ENCODE results near the gene KCND3.

KCND3 gene

DNA sequence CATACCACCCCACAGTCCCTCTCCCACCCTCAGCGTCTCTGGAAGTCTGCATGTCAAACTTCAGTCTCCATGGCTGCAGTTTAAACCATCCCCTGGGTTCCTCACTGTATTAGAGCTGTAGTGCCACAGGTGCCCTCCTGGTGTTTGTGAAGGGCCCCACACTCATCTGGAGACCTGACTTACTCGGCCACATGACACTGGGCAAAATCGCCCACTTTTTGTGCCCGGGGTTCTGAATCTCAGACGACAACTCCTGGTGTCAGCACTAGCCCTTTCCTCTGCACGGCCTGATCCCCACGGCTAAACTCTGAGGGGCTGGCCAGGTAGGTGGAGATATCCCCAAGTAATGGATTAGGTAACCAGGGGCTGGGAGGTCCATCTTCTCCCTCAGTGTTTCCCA, 256.8 kb downstream of the KCND3 start:
- no peak overlapping the region for H3K27ac Mint-ChIP-seq (ENCODE audit: low read depth)
- no peaks in the 10 kb centered on the region for H3K36me3 Mint-ChIP-seq (ENCODE audit: insufficient read depth)
- H3K9me3 Mint-ChIP-seq, result no peaks in the 10 kb centered on the region
- H3K27me3 Mint-ChIP-seq, result peaks cover 7% of the 10 kb centered on the region
- H3K4me1 Mint-ChIP-seq, result peaks cover 4% of the 10 kb centered on the region
- DNase-seq (ENCODE audit: low spot score in 2 of 2) (no peak), ATAC-seq (replicated peaks; ENCODE audit: extremely low read depth, poor library complexity, severe bottlenecking) (no peak)
- H3K4me3 Mint-ChIP-seq, result no peak overlapping the region

DNA sequence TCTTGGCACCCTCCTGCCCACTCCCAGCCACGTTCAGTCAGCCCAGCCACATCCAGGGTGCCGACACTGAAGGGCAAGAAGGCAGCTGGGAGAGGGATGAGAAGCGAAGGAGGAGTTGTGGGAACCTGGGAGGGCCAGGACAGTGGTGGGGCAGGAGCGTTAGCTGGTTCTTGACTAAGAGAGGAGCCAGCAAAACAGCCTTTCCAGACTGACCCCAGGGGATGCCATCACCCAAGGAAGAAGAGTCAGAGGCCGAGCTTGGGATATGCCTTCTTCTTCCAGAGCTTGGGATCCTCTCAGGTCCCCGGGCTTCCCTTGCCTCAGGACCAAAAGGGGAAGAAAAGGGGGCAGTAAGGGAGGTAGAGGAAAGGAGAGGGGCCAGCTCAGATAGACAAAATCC, 257.5 kb downstream of the KCND3 start:
- no peak overlapping the region for H3K27ac Mint-ChIP-seq (ENCODE audit: low read depth)

GRCh38 chr1:111730706-111731105, 258.8 kb downstream of the KCND3 start:
- Mint-ChIP-seq H3K27ac (ENCODE audit: low read depth) (no peak overlapping the region), H3K27me3 (no peaks in the 10 kb centered on the region), H3K36me3 (ENCODE audit: insufficient read depth) (no peaks in the 10 kb centered on the region), H3K9me3 (no peaks in the 10 kb centered on the region), H3K4me3 (no peak overlapping the region), H3K4me1 (no peaks in the 10 kb centered on the region)
- ATAC-seq (replicated peaks; ENCODE audit: extremely low read depth, poor library complexity, severe bottlenecking) (no peak), DNase-seq (ENCODE audit: low spot score in 2 of 2) (no peak)

More for the DNA sequence above, 257.5 kb downstream of the KCND3 start:
- Mint-ChIP-seq H3K9me3 (no peaks in the 10 kb centered on the region), H3K27me3 (no peaks in the 10 kb centered on the region), H3K4me3 (no peak overlapping the region), H3K4me1 (no peaks in the 10 kb centered on the region), H3K36me3 (ENCODE audit: insufficient read depth) (no peaks in the 10 kb centered on the region)
- ATAC-seq (replicated peaks; ENCODE audit: extremely low read depth, poor library complexity, severe bottlenecking) (no peak), DNase-seq (ENCODE audit: low spot score in 2 of 2) (no peak)

- Mint-ChIP-seq H3K27ac (ENCODE audit: low read depth) (no peak overlapping the region), H3K27me3 (no peaks in the 10 kb centered on the region), H3K4me1 (no peaks in the 10 kb centered on the region), H3K4me3 (no peak overlapping the region), H3K9me3 (no peaks in the 10 kb centered on the region), H3K36me3 (ENCODE audit: insufficient read depth) (no peaks in the 10 kb centered on the region)
- DNase-seq (ENCODE audit: low spot score in 2 of 2) (no peak), ATAC-seq (replicated peaks; ENCODE audit: extremely low read depth, poor library complexity, severe bottlenecking) (no peak)
These were observed 259.4 kb downstream of the KCND3 start for GRCh38 chr1:111729946-111730681.

- H3K36me3 Mint-ChIP-seq (ENCODE audit: insufficient read depth), result no peaks in the 10 kb centered on the region
- no peaks in the 10 kb centered on the region for H3K27me3 Mint-ChIP-seq
- H3K4me1 Mint-ChIP-seq, result no peaks in the 10 kb centered on the region
- ATAC-seq (replicated peaks; ENCODE audit: extremely low read depth, poor library complexity, severe bottlenecking) (no peak), DNase-seq (ENCODE audit: low spot score in 2 of 2) (peak in 1 of 2 donors; percentile 7)
- no peaks in the 10 kb centered on the region for H3K9me3 Mint-ChIP-seq
- H3K4me3 Mint-ChIP-seq, result no peak overlapping the region
- no peak overlapping the region for H3K27ac Mint-ChIP-seq (ENCODE audit: low read depth)
These were observed 260.1 kb downstream of the KCND3 start for GRCh38 chr1:111729271-111729921.

GRCh38 chr1:111727056-111727455, 262.4 kb downstream of the KCND3 start:
- Mint-ChIP-seq H3K36me3 (ENCODE audit: insufficient read depth) (no peaks in the 10 kb centered on the region), H3K9me3 (no peaks in the 10 kb centered on the region), H3K4me1 (peaks cover 13% of the 10 kb centered on the region), H3K4me3 (no peak overlapping the region), H3K27ac (ENCODE audit: low read depth) (no peak overlapping the region), H3K27me3 (no peaks in the 10 kb centered on the region)
- ATAC-seq (replicated peaks; ENCODE audit: extremely low read depth, poor library complexity, severe bottlenecking) (no peak), DNase-seq (ENCODE audit: low spot score in 2 of 2) (no peak)

DNA sequence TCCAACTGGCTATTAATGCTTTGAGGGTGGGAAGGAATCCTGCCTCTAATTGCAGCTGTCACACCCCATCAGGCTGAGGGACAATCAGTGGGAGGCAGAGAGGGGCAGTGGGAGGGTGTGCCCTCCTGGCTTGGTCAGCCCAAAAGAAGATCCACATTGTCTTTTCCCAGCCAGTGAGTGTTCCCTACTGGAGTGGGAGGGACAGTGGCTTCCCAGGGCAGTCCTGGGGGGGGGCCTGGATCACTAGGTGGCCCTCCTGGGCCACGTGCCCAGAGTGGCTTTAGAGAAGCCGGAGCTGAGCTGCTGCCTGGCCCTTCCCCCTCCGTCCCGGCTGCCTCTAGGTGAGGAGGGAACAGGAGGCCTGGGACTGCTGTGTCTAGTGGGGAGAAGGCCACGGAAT, 264.3 kb downstream of the KCND3 start:
- Mint-ChIP-seq H3K4me3 (no peak overlapping the region), H3K36me3 (ENCODE audit: insufficient read depth) (no peaks in the 10 kb centered on the region), H3K4me1 (peaks cover 20% of the 10 kb centered on the region), H3K9me3 (no peaks in the 10 kb centered on the region), H3K27ac (ENCODE audit: low read depth) (peak overlapping the region; percentile 89), H3K27me3 (no peaks in the 10 kb centered on the region)
- DNase-seq (ENCODE audit: low spot score in 2 of 2) (peak in 1 of 2 donors; percentile 4), ATAC-seq (replicated peaks; ENCODE audit: extremely low read depth, poor library complexity, severe bottlenecking) (no peak)

DNA sequence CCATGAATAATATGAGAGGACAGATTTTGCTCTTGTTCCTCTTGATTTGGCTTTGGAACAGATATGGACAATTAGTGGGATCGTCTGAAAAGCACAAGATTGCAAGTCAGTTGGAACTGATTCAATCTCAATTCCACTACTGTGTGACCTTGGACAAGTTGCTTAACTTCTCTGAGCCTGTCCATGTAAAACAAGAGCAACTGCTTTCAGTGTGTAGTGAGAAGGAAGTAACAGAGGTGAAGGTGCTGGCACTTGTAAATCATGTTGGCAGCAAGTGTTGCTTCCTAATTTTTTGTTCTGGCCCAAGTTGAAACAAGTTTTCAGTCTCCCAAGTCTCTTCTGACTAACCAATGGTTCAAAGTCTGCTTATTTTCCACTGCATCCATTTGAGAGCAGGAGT, 265.6 kb downstream of the KCND3 start:
- no peak overlapping the region for H3K27ac Mint-ChIP-seq (ENCODE audit: low read depth)
- no peak for ATAC-seq (replicated peaks; ENCODE audit: extremely low read depth, poor library complexity, severe bottlenecking)
- no peak for DNase-seq (ENCODE audit: low spot score in 2 of 2)
- no peaks in the 10 kb centered on the region for H3K9me3 Mint-ChIP-seq
- no peaks in the 10 kb centered on the region for H3K27me3 Mint-ChIP-seq
- H3K36me3 Mint-ChIP-seq (ENCODE audit: insufficient read depth), result peaks cover 1% of the 10 kb centered on the region
- H3K4me1 Mint-ChIP-seq, result peaks cover 20% of the 10 kb centered on the region
- H3K4me3 Mint-ChIP-seq, result no peak overlapping the region

GRCh38 chr1:111723091-111723806, 266.2 kb downstream of the KCND3 start:
- Mint-ChIP-seq H3K27ac (ENCODE audit: low read depth) (peak overlapping the region; percentile 68), H3K9me3 (no peaks in the 10 kb centered on the region), H3K4me3 (no peak overlapping the region), H3K27me3 (no peaks in the 10 kb centered on the region), H3K4me1 (peaks cover 20% of the 10 kb centered on the region), H3K36me3 (ENCODE audit: insufficient read depth) (peaks cover 2% of the 10 kb centered on the region)
- DNase-seq (ENCODE audit: low spot score in 2 of 2) (no peak), ATAC-seq (replicated peaks; ENCODE audit: extremely low read depth, poor library complexity, severe bottlenecking) (peak; percentile 92)

DNA sequence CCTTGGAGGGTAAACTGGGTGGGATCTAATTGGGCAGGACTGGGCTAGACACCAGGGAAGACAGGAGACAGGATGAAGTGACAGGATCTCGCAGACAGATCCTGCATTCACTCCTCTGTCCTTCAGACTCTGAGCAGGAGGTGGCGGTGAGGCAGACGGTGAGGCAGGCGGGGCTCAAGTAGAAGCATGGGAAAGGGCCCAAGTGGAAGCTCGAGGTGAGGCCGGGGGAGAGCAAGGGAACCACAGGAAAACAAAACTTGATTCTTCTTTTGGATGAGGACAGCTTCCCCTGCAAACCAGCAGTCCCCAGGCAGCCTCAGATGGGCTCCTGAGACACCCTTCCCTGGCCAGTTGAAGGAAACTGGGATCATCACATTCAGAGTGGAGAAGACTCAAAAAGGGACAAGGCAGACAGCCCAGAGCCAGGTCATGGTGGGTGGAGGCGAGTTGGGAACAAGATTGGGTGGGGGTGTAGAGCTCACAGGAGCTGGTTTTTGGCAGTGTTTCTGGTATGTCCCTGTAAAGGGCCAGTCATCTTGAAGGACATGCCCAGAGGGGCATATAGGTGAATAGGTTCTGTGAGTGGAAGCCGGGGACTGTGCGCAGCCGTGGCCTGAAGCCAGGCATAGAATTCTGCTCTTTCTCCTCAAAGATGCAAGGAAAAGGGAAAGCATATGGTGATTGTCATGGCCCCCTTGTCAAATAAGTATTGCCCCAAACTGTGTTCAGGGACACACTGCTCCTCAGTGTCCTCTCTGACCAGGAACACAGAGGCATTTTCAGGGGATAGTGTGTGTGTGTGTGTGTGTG, 268.3 kb downstream of the KCND3 start:
- Mint-ChIP-seq H3K27ac (ENCODE audit: low read depth) (peak overlapping the region; percentile 68), H3K4me3 (no peak overlapping the region), H3K9me3 (no peaks in the 10 kb centered on the region), H3K36me3 (ENCODE audit: insufficient read depth) (peaks cover 7% of the 10 kb centered on the region), H3K4me1 (peaks cover 20% of the 10 kb centered on the region), H3K27me3 (no peaks in the 10 kb centered on the region)
- DNase-seq (ENCODE audit: low spot score in 2 of 2) (no peak), ATAC-seq (replicated peaks; ENCODE audit: extremely low read depth, poor library complexity, severe bottlenecking) (no peak)
